HUDEP-2 (cell line): ENCODE data around the gene RNFT2.

Experiments used
- DNase-seq, 76 experiments: peaks; one replicate each; lab custom pipeline; 2025; ENCODE audit not compliant: unreplicated experiment in 76 of 76; lab: John Stamatoyannopoulos, UW

RNFT2 gene

GRCh38 chr12:116709768-116710167 lies 28.3 kb upstream of the RNFT2 start:
- no peak for DNase-seq

- no peak for DNase-seq
These were observed 27.6 kb upstream of the RNFT2 start for GRCh38 chr12:116710370-116711150.

GRCh38 chr12:116712458-116713303 lies 25.4 kb upstream of the RNFT2 start:
- no peak for DNase-seq

GRCh38 chr12:116713527-116713926 lies 24.6 kb upstream of the RNFT2 start:
- DNase-seq, result no peak

GRCh38 chr12:116714175-116714574 lies 23.9 kb upstream of the RNFT2 start:
- no peak for DNase-seq

- no peak for DNase-seq
These were observed 20.4 kb upstream of the RNFT2 start for GRCh38 chr12:116717466-116718437.

GRCh38 chr12:116718655-116719454 lies 19.3 kb upstream of the RNFT2 start:
- DNase-seq, result no peak

- no peak for DNase-seq
These were observed 18.2 kb upstream of the RNFT2 start for GRCh38 chr12:116719731-116720528.

GRCh38 chr12:116722245-116722644 lies 15.9 kb upstream of the RNFT2 start:
- no peak for DNase-seq

GRCh38 chr12:116726694-116727093 lies 11.4 kb upstream of the RNFT2 start:
- no peak for DNase-seq

GRCh38 chr12:116727261-116727660 lies 10.9 kb upstream of the RNFT2 start:
- DNase-seq, result no peak

- DNase-seq, result no peak
These were observed 10.2 kb upstream of the RNFT2 start for GRCh38 chr12:116727891-116728290.

GRCh38 chr12:116731801-116732200 lies 6.3 kb upstream of the RNFT2 start:
- DNase-seq, result no peak

GRCh38 chr12:116734156-116734768 lies 3.9 kb upstream of the RNFT2 start:
- no peak for DNase-seq

- no peak for DNase-seq
These were observed 3.0 kb upstream of the RNFT2 start for GRCh38 chr12:116735084-116735483.

- DNase-seq, result no peak
These were observed 2.0 kb upstream of the RNFT2 start for GRCh38 chr12:116735951-116736599.

GRCh38 chr12:116736962-116737773 lies 947 bp upstream of the RNFT2 start:
- DNase-seq, result no peak
